HG02588 (cell line): ENCODE measurements around the gene CENPP.

ENCODE experiments used
- ATAC-seq: cut with Tn5 transposase; IDR thresholded peaks from one replicate; pipeline ENCODE4 v1.9.1; 2021; ENCODE audit warnings: mild to moderate bottlenecking, moderate library complexity; ENCODE audit not compliant: unreplicated experiment

The CENPP gene

DNA sequence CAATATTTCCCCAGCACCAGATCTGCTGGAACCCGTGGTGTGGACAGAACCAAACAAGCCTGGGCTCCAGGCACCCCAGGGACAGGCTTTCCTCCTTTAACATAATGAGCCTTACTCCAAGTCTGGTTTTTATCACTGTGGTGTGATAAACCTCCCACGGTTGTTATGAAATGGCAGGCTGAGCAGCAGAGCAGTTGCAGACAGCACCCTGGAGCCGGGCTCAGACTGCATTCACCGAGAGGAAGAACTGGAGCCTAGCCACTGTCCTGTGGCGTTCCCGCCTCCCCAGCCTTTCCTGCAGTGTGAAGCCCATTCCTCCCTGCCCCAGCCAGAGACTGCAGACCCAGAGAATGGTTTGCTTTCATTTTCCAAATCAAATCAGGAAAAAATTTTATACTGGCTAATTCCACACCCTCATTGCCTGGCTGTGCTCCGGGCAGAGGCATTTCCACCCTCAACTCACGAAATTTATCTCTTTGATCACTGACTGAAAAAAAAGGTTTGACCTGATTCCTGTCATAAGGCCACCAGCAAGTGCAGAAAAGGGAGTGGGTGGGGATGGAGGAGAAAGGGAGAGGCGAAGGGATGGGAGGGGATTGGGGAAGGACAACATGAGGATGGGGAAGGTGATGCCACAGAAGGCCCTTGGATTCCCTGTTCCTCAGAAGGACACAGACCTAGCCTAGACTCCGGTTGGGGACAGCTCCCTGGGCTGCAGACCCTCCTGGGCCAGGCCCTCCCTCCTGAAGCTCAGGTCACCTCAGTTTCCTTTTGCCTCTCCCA, 325.3 kb downstream of the CENPP start:
- no peak for ATAC-seq

GRCh38 chr9:92652461-92652860, 326.7 kb downstream of the CENPP start:
- ATAC-seq: no peak

DNA sequence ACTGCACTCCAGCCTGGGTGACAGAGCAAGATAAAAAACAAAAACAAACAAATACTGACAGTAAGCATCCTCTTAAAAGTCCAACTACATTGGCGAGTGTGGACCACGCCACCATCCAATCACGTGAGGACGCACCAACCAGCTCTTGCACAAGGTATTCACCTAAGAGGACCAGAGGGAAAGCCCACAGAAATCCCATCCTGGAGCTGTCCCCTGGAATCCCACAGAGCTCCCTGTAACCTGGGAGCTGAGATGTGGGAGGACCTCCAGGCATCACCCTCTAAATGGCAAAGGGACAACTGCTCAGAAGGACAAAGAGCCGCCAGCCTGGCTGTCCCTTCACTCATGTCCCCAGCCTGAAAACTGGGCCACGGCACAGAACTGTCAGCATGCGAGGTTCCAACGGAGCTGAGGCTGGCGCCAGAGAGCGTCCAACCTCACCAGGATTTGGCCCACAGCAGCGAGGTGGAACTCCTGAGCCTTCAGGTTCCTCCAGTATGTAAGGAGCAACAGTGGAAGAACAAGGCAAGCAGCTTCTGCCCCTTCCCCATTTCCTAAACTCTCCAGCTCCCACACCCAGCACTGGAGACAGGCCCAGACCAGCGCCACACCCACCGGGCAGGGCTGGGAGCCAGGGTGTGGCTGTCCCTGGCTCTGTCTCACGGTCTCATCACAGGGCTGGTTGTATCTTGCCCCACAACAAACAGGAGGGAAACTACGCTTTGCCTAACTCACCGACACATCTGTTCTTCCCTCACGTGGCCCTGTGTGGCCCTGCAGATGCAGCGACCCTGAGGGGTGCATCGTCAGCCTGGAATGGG, 328.9 kb downstream of the CENPP start:
- no peak for ATAC-seq

GRCh38 chr9:92655366-92655765, 329.6 kb downstream of the CENPP start:
- no peak for ATAC-seq

GRCh38 chr9:92655896-92656536, 330.3 kb downstream of the CENPP start:
- ATAC-seq: no peak

DNA sequence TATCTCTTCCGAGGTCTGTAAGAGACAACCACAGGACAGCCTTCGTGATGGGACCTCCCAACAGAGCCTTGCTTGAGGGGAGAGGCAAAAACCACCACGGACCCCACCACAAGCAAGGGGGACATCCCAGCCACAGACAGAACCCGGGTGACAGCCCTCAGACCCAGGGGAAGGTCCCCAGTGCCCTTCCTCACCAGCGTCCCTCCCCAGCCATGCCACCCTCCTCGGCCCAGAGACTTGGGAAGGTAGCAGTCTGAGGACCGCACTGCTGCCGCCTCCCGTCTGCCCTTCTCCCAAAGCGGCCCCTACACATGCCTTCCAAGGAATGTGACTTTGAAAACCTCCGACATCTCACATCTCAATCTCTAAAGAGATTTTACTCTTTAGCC, 330.8 kb downstream of the CENPP start:
- no peak for ATAC-seq

GRCh38 chr9:92657296-92658094, 331.7 kb downstream of the CENPP start:
- ATAC-seq: no peak

DNA sequence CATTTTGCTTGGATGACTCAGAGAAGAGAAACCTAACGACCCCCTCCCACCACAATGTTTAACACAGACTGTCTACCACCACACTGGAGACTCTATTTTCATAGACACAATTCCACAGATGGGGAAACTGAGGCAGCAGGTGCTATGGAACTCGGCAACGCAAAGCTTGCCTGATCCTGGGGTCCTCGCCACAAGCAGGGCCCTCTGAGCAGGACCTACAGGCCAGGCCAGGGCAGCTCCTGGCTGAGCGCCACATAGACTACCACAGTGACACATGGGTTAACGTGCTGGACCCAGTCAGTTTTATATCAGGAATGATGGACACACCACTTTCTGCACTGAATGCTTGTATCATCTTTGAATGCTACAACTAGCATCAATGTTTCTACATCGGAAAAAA, 332.4 kb downstream of the CENPP start:
- ATAC-seq: no peak

DNA sequence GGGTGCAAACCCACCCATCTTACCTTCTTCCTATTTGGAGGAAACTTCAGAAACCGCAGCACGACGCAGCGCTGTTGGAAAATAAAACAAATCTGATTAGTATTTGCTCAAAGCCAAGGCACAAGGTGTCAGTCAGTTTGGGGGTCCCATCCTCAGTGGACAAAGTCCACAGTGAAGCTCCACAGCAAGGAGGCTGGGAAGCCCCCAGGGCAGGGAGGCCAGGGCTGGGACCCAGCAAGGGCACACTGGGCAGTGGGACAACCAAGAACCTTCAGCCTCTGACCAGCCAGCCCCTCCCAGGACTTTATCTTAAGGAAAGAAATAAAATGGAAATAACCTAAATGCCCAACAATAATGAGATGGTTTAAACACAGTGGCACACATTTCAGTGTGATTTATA, 332.9 kb downstream of the CENPP start:
- ATAC-seq: no peak

- no peak for ATAC-seq
Observed at GRCh38 chr9:92659601-92660000, 333.8 kb downstream of the CENPP start.

DNA sequence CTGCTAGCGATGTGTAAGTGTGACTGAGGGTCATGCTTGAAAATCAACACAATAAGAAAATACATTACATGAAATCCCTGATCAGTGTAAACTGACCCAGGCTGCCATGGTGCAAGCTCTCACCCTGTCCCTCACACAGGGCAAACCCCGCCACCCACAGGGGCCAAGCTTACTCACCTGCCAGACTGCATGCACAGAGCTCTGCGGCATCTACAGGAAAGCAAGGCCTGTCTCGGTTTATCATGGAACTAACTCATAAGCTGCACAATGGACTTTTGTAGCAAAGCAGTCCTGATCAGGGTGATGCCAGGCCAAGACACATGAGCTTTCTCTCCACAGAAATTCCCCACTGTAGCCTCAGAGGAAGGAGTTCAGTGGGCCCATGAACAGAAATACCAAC, 334.5 kb downstream of the CENPP start:
- ATAC-seq: no peak

GRCh38 chr9:92661127-92661526, 335.4 kb downstream of the CENPP start:
- ATAC-seq: no peak

GRCh38 chr9:92661743-92662142, 336.0 kb downstream of the CENPP start:
- ATAC-seq: no peak

GRCh38 chr9:92663126-92663525, 337.4 kb downstream of the CENPP start:
- no peak for ATAC-seq

- no peak for ATAC-seq
Observed at GRCh38 chr9:92663951-92664350, 338.2 kb downstream of the CENPP start.

DNA sequence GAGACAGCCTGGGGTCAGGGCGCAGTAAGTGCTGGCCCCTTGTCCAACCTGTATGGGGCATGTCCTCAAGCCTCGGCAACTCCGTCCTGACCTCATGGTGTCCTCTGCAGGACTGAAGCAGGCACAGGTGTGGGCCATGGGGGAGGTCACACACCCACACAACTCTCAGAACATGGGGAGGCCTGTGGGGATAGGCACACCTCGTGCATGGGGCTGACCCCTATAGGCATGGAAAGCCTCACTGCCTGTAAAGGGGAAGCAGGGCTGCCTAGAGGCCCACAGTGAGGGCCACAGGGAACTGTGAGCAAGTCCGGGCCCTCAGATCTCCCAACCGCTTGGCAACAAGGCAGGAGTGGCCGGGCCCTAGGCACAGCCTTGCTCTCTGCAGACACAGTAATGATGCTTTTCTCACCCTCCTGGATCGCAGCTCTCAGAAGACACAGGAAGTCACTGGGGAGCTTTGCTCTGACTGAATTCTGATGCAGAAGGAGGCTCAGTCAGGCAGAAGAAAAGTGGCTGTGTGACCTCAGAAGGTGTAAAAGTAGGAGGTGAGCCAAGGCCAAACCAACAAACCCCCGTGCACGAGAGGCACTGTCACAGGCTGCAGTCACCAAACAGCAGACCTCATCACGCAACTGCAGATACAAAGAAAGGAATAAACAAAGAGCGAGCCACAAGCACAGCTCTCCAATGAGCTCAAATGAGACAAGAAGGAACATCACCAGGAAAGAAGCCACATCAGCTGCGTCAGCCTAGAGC, 338.8 kb downstream of the CENPP start:
- no peak for ATAC-seq

DNA sequence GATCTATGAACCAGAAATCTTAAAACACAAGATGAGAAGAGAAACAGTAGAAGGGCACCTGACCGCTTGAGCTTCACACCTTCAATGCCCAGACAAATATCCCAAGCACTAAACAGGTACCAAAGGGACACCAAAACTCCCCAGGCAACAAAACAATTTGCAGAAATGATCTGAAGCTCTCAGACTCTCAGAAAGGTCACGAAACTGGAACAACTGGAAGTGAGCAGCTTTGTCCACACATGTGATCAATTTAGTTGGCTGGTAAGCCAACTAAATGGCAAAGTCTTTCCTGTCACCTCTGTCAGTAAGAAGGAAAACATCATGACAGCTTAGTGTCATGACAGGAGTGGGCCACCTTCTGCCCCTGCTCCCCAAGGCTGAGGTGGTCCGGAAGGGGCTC, 340.1 kb downstream of the CENPP start:
- ATAC-seq: no peak

DNA sequence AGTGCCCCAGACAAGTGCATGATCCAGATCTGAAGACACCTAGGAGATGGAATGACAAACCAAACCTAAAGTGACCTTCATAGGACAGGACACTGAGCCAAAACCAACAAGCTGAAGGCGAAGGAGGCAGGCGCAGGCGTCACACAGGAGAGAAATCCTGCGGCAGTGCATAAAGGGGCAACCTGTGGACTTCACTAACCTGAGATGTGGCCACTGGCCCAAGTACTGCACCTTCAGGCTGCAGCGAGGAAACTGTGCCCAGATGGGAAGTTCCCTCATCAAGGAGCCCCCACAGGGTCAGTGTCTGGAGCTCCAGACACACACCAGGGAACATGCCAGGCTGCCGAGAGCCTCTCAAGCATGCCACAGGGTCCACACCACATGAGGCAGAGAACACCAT, 340.5 kb downstream of the CENPP start:
- no peak for ATAC-seq

- no peak for ATAC-seq
Observed at GRCh38 chr9:92666912-92667532, 341.3 kb downstream of the CENPP start.
